ENCODE data around the gene CNBD2. TPM values are rescaled to one million over a fixed set of nuclear protein-coding genes. Genes with fewer than 3 reads are reported as not detected.
"Not testable (repeated sequence)": the region's sequence is repeated elsewhere in the genome, so short reads cannot be mapped to it uniquely, and the experiment has no call there.

Gene CNBD2
- total RNA-seq, 1 donor from 2014 or later, result 2.7 TPM

GRCh38 chr20:36074983-36075382, 106.6 kb downstream of the CNBD2 start:
- H3K4me3 ChIP-seq, result no peak overlapping the region

GRCh38 chr20:36077762-36078161, 109.4 kb downstream of the CNBD2 start:
- H3K9me3 ChIP-seq; intact Hi-C loops (cut with DNase I); DNase-seq (ENCODE audit: extremely low spot score in 2 of 2); H3K36me3 ChIP-seq; H3K27ac ChIP-seq; H3K27me3 ChIP-seq; H3K4me3 ChIP-seq; H3K4me1 ChIP-seq: not testable (repeated sequence)

More at GRCh38 chr20:36074983-36075382, 106.6 kb downstream of the CNBD2 start:
- no peak overlapping the region for H3K27ac ChIP-seq
- intact Hi-C loops (cut with DNase I), result no loop called here
- TF ChIP-seq POLR2A (IDR thresholded peaks at IDR 0.05) (no peak), POLR2AphosphoS5 (IDR thresholded peaks at IDR 0.05; ENCODE audit: insufficient read depth in 1 of 2, low read depth in 1 of 2) (no peak)
- TF ChIP-seq, protein P1, sequence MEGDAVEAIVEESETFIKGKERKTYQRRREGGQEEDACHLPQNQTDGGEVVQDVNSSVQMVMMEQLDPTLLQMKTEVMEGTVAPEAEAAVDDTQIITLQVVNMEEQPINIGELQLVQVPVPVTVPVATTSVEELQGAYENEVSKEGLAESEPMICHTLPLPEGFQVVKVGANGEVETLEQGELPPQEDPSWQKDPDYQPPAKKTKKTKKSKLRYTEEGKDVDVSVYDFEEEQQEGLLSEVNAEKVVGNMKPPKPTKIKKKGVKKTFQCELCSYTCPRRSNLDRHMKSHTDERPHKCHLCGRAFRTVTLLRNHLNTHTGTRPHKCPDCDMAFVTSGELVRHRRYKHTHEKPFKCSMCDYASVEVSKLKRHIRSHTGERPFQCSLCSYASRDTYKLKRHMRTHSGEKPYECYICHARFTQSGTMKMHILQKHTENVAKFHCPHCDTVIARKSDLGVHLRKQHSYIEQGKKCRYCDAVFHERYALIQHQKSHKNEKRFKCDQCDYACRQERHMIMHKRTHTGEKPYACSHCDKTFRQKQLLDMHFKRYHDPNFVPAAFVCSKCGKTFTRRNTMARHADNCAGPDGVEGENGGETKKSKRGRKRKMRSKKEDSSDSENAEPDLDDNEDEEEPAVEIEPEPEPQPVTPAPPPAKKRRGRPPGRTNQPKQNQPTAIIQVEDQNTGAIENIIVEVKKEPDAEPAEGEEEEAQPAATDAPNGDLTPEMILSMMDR (IDR thresholded peaks at IDR 0.05), result no peak
- H3K36me3 ChIP-seq, result no peaks in the 10 kb centered on the region
- no peaks in the 10 kb centered on the region for H3K27me3 ChIP-seq
- no peaks in the 10 kb centered on the region for H3K4me1 ChIP-seq
- DNase-seq (ENCODE audit: extremely low spot score in 2 of 2), result no peak
- H3K9me3 ChIP-seq, result no peaks in the 10 kb centered on the region

DNA sequence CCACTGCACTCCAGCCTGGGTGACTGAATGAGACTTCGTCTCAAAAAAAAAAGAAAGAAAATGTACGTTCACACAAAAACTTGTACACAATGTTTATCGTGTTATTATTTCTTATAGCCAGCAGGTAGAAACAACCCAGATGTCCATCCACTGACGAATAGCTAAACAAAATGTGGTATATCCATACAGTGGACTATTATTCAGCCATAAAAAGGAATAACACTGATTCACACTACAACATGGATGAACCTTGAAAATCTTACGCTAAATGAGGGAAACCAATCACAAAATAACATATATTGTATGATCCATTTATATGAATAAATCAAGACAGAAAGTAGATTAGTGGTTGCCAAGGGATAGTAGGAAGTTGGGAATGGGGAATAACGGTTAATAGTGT, 111.1 kb downstream of the CNBD2 start:
- no peak overlapping the region for H3K4me3 ChIP-seq
- TF ChIP-seq, protein P1 (IDR thresholded peaks at IDR 0.05), result no peak
- TF ChIP-seq POLR2AphosphoS5 (IDR thresholded peaks at IDR 0.05; ENCODE audit: insufficient read depth in 1 of 2, low read depth in 1 of 2) (no peak), POLR2A (IDR thresholded peaks at IDR 0.05) (no peak)
- H3K27me3 ChIP-seq, result no peaks in the 10 kb centered on the region
- no peak for DNase-seq (ENCODE audit: extremely low spot score in 2 of 2)
- no peaks in the 10 kb centered on the region for H3K36me3 ChIP-seq
- no peak overlapping the region for H3K27ac ChIP-seq
- no peaks in the 10 kb centered on the region for H3K9me3 ChIP-seq
- H3K4me1 ChIP-seq, result no peaks in the 10 kb centered on the region
- intact Hi-C loops (cut with DNase I), result no loop called here

GRCh38 chr20:36079984-36080383, 111.6 kb downstream of the CNBD2 start:
- H3K27me3 ChIP-seq; H3K4me3 ChIP-seq; intact Hi-C loops (cut with DNase I); H3K4me1 ChIP-seq; H3K27ac ChIP-seq; H3K9me3 ChIP-seq; H3K36me3 ChIP-seq; DNase-seq (ENCODE audit: extremely low spot score in 2 of 2): not testable (repeated sequence)

Small RNAs within 50 kb of the gene (small RNA-seq; reads per million reads assigned to genes)
- gene RNU6-937P, result not detected

Other genes with a start within 250 kb of the CNBD2 start
- 370 TPM for gene RBM39, start 226.3 kb upstream of the CNBD2 start, total RNA-seq
- 37.3 TPM for gene PHF20, start 196.6 kb upstream of the CNBD2 start, total RNA-seq
- gene SCAND1, start 14.1 kb upstream of the CNBD2 start, total RNA-seq, result 102 TPM
- 54.8 TPM for gene EPB41L1, start 186.2 kb downstream of the CNBD2 start, total RNA-seq

Data from vagina (tissue), 2 donors.